Psoas muscle (tissue), 8 donors: ENCODE results near the gene SH2D1B. TPM values are rescaled to one million over a fixed set of nuclear protein-coding genes. Genes with fewer than 3 reads are reported as not detected.

Source experiments
- ATAC-seq, 4 donors: fragments of 200-7000 bp; cut with Tn5 transposase; one replicate each; pipeline ENCODE4 v1.9.1; 2020; ENCODE audit warnings: moderate library complexity in 3 of 4, mild to moderate bottlenecking in 2 of 4
- DNase-seq, 2 donors: peaks; one replicate each; pipeline ENCODE4 v3.0.0-alpha.2; 2020
- H3K27ac ChIP-seq: fragments of 200-600 bp; one replicate; pipeline ENCODE4 v1.8.0; 2022
- H3K27me3 ChIP-seq, 3 donors: fragments of 200-600 bp in 1 of 3; one replicate each; pipeline versions ENCODE4 v1.6.1 to v1.8.0; 2013 to 2022; ENCODE audit warnings: low read length in 2 of 3, mild to moderate bottlenecking in 2 of 3, moderate library complexity in 1 of 3; ENCODE audit not compliant: insufficient read depth in 3 of 3
- H3K36me3 ChIP-seq, 2 donors: fragments of 200-600 bp in 1 of 2; one replicate each; pipeline versions ENCODE4 v1.6.1 to v1.8.0; 2013 to 2022; ENCODE audit warnings: low read depth in 1 of 2, mild to moderate bottlenecking in 1 of 2, moderate library complexity in 1 of 2; ENCODE audit not compliant: insufficient read depth in 1 of 2
- H3K4me1 ChIP-seq: fragments of 200-600 bp; one replicate; pipeline ENCODE4 v1.8.0; 2022
- H3K4me3 ChIP-seq: fragments of 200-600 bp; one replicate; pipeline ENCODE4 v1.8.0; 2022; ENCODE audit warnings: mild to moderate bottlenecking
- H3K9me3 ChIP-seq: fragments of 200-600 bp; one replicate; pipeline ENCODE4 v1.8.0; 2022
- WGBS, 3 donors: extraction: QIAGEN DNeasy Blood & Tissue Kit; methylation state at CpG; one replicate each; pipeline versions ENCODE4 v1.1.6 to v1.1.7; 2013; 5-methylcytosine and 5-hydroxymethylcytosine counted together
- intact Hi-C, 2 donors: fragments of 100-400 bp; cut with DNase I; formaldehyde crosslinking; loops; one replicate each; pipeline versions ENCODE4 v1.11.0 to v1.14.2; 2022
- polyA plus RNA-seq, 3 donors: library from polyadenylated mRNA; stranded (reverse); fragments of 200-250 nt; gene quantifications; one replicate each; pipeline ENCODE4 v1.2.3, GENCODE V29; 2013
- total RNA-seq, 4 donors: library from RNA; stranded (reverse); fragmentation: NEBNext Ultra II Directional in 2 of 4; extraction: Animal tissue kit (Norgen Biotek cat#: 25700) in 2 of 4; gene quantifications; one replicate each; pipeline versions ENCODE4 v1.2.1 to v1.2.4, GENCODE V29; 2021 to 2023
- TF ChIP-seq, protein P1 (sequence below): fragments of 200-600 bp; IDR thresholded peaks from one replicate; pipeline ENCODE4 v1.8.0; 2022; ENCODE audit warnings: antibody characterized with exemption
- donor health status: healthy with polysubstance abuse.
- donor health status: DM: no; HTN: no; CAD: no; lungs with moderate emphysema.
- donor health status: Bipolar disorder and iron deficiency.
- donor health status: healthy.
- donor health status: DM: yes; HTN: yes; CAD: no.
- donor health status: DM: no; HTN: no; CAD: no.
- donor health status: DM: no; HTN: no; CAD: no.
- donor health status: DM: yes; HTN: yes; CAD: no.

Gene SH2D1B
- total and polyA plus RNA-seq, 7 donors = 0.12 to 4.0 (median 1.2) TPM

DNA sequence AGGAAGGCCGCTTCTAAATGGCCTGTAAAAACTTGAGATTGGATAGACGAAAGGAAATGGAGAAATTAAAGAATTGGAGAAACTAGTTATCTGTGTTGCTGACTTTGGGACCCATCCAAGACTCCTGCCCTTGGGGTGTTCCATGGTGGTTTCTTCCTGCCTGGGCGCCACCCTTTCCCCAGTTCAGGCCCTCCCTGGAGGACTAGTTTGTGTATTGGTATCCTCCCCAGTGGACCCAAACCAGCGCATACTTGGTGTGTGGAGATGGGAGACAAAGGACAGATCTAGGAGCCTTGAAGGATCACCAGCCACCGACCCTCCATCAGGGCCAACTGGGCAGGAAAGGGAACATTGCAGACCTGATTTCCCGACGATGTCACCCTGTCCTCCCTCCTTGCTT, 42.4 kb downstream of the SH2D1B start:
- Histone ChIP-seq H3K4me3 (no peak overlapping the region), H3K27ac (no peak overlapping the region), H3K9me3 (no peaks in the 10 kb centered on the region), H3K36me3 (no peaks in the 10 kb centered on the region), H3K4me1 (no peaks in the 10 kb centered on the region), H3K27me3 (no peaks in the 10 kb centered on the region)
- ATAC-seq = no peak
- intact Hi-C loops = no loop called here
- WGBS, 3 donors = 92 to 94% (median 94%) methylated on average over 6 to 7 of the region's 7 CpGs
- TF ChIP-seq, protein P1, sequence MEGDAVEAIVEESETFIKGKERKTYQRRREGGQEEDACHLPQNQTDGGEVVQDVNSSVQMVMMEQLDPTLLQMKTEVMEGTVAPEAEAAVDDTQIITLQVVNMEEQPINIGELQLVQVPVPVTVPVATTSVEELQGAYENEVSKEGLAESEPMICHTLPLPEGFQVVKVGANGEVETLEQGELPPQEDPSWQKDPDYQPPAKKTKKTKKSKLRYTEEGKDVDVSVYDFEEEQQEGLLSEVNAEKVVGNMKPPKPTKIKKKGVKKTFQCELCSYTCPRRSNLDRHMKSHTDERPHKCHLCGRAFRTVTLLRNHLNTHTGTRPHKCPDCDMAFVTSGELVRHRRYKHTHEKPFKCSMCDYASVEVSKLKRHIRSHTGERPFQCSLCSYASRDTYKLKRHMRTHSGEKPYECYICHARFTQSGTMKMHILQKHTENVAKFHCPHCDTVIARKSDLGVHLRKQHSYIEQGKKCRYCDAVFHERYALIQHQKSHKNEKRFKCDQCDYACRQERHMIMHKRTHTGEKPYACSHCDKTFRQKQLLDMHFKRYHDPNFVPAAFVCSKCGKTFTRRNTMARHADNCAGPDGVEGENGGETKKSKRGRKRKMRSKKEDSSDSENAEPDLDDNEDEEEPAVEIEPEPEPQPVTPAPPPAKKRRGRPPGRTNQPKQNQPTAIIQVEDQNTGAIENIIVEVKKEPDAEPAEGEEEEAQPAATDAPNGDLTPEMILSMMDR = no peak
- DNase-seq = no peak

DNA sequence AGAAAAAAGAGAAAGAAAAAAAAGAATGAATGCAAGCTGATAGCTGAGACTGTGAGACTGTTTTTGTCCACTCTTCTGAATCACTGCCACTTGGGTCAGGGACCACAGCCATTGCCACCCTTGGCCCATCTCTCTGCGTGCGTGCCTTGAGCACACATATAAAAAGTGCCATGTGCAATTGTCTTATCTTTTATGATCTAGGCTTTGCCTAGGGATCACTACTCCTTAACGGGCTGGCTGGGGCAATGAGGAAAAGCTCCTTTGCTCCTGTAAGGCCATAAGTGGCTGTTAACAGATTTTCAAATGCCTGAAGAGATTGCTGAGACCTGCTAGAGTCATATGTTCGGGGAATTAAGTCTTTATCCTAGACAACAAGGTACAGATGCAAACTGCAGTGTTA, 43.5 kb downstream of the SH2D1B start:
- Histone ChIP-seq H3K4me3 (no peak overlapping the region), H3K27ac (no peak overlapping the region), H3K9me3 (no peaks in the 10 kb centered on the region), H3K36me3 (no peaks in the 10 kb centered on the region), H3K27me3 (no peaks in the 10 kb centered on the region), H3K4me1 (no peaks in the 10 kb centered on the region)
- TF ChIP-seq, protein P1 = no peak
- intact Hi-C loops = no loop called here
- DNase-seq = no peak
- ATAC-seq = no peak
- WGBS, 3 donors = 63 to 74% (median 67%) methylated on average over 4 of the region's 4 CpGs

DNA sequence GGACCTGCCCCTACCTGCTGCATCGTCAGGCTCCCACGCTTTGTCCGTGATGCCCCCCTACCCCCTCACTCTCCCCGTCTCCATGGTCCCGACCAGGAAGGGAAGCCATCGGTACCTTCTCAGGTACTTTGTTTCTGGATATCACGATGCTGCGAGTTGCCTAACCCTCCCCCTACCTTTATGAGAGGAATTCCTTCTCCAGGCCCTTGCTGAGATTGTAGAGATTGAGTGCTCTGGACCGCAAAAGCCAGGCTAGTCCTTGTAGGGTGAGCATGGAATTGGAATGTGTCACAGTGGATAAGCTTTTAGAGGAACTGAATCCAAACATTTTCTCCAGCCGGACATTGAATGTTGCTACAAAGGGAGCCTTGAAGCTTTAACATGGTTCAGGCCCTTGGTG, 44.2 kb downstream of the SH2D1B start:
- WGBS, 3 donors = 71 to 84% (median 75%) methylated on average over 10 of the region's 10 CpGs
- intact Hi-C loops = no loop called here
- Histone ChIP-seq H3K4me3 (no peak overlapping the region), H3K27me3 (no peaks in the 10 kb centered on the region), H3K4me1 (no peaks in the 10 kb centered on the region), H3K36me3 (no peaks in the 10 kb centered on the region), H3K9me3 (no peaks in the 10 kb centered on the region), H3K27ac (no peak overlapping the region)
- DNase-seq (no peak), ATAC-seq (no peak)
- TF ChIP-seq, protein P1 = no peak

DNA sequence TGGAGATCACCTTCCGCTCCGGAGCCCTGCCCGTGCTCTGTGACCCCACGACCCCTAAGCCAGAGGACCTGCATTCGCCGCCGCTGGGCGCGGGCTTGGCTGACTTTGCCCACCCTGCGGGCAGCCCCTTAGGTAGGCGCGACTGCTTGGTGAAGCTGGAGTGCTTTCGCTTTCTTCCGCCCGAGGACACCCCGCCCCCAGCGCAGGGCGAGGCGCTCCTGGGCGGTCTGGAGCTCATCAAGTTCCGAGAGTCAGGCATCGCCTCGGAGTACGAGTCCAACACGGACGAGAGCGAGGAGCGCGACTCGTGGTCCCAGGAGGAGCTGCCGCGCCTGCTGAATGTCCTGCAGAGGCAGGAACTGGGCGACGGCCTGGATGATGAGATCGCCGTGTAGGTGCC, 44.9 kb downstream of the SH2D1B start:
- ATAC-seq = no peak
- no peak overlapping the region for H3K4me3 ChIP-seq
- WGBS, 3 donors = 66 to 89% (median 81%) methylated on average over 36 of the region's 36 CpGs

DNA sequence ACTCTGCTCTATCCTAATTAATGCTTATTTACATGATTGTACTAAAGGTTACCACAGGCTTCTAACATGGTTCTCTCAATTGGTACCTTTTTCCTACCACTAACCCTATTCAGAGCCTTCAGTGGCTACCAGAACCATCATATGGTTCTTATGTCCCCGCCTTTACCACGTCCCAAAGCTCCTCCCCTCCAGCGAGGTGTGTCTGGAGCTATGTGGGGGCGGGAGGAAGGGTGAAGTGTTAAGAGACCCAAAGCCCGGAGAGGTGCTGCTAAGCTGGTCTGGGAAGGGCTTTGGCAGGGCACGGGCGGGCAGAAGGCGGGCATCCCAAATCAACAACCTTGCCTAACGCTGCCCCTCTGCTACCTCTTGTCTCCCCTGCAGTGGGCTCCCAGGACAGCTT, 45.3 kb downstream of the SH2D1B start:
- H3K4me3 ChIP-seq = no peak overlapping the region
- DNase-seq = no peak
- TF ChIP-seq, protein P1 = no peak

More for the DNA sequence above, 44.9 kb downstream of the SH2D1B start:
- no peaks in the 10 kb centered on the region for H3K9me3 ChIP-seq
- no peaks in the 10 kb centered on the region for H3K36me3 ChIP-seq
- intact Hi-C loops = no loop called here
- TF ChIP-seq, protein P1 = no peak
- no peaks in the 10 kb centered on the region for H3K4me1 ChIP-seq
- no peak overlapping the region for H3K27ac ChIP-seq
- no peaks in the 10 kb centered on the region for H3K27me3 ChIP-seq
- DNase-seq = no peak

More for the DNA sequence above, 45.3 kb downstream of the SH2D1B start:
- ATAC-seq = no peak
- Histone ChIP-seq H3K27ac (no peak overlapping the region), H3K9me3 (no peaks in the 10 kb centered on the region), H3K36me3 (no peaks in the 10 kb centered on the region), H3K27me3 (no peaks in the 10 kb centered on the region), H3K4me1 (no peaks in the 10 kb centered on the region)
- intact Hi-C loops = no loop called here
- 76 to 84% (median 81%) methylated on average over 9 of the region's 9 CpGs for WGBS, 3 donors
